Measurements from ENCODE around the gene WDR20.

- TF ChIP-seq CTCF (IDR thresholded peaks at IDR 0.05) (no peak), ZFX (IDR thresholded peaks at IDR 0.05; ENCODE audit: borderline replicate concordance) (no peak)
Measured at GRCh38 chr14:102171173-102172020, 31.7 kb downstream of the WDR20 start.
